ENCODE data around the gene SLC22A23. TPM values are rescaled to one million over a fixed set of nuclear protein-coding genes. Genes with fewer than 3 reads are reported as not detected.

The SLC22A23 gene
- total RNA-seq, 1 donor from 2014 or later, result 3.6 TPM

GRCh38 chr6:3384241-3385143 is 72.4 kb downstream of the SLC22A23 start:
- H3K27me3 ChIP-seq (ENCODE audit: control insufficient read depth, insufficient read depth, low read length), result peaks cover 4% of the 10 kb centered on the region
- TF ChIP-seq CTCF (IDR thresholded peaks at IDR 0.05; ENCODE audit: insufficient read depth, low read length, poor library complexity, severe bottlenecking), result no peak
- H3K4me3 ChIP-seq (ENCODE audit: low read depth, low read length), result no peak overlapping the region
- H3K36me3 ChIP-seq (ENCODE audit: control insufficient read depth, insufficient read depth, low read length), result no peaks in the 10 kb centered on the region
- no peak for DNase-seq (ENCODE audit: low read depth)

GRCh38 chr6:3383525-3383924 is 73.3 kb downstream of the SLC22A23 start:
- H3K27me3 ChIP-seq (ENCODE audit: control insufficient read depth, insufficient read depth, low read length), result peaks cover 4% of the 10 kb centered on the region
- H3K36me3 ChIP-seq (ENCODE audit: control insufficient read depth, insufficient read depth, low read length), result no peaks in the 10 kb centered on the region
- no peak overlapping the region for H3K4me3 ChIP-seq (ENCODE audit: low read depth, low read length)
- no peak for DNase-seq (ENCODE audit: low read depth)
- no peak for TF ChIP-seq CTCF (IDR thresholded peaks at IDR 0.05; ENCODE audit: insufficient read depth, low read length, poor library complexity, severe bottlenecking)

- TF ChIP-seq CTCF (IDR thresholded peaks at IDR 0.05; ENCODE audit: insufficient read depth, low read length, poor library complexity, severe bottlenecking), result no peak
- H3K27me3 ChIP-seq (ENCODE audit: control insufficient read depth, insufficient read depth, low read length), result peaks cover 4% of the 10 kb centered on the region
- H3K4me3 ChIP-seq (ENCODE audit: low read depth, low read length), result no peak overlapping the region
- DNase-seq (ENCODE audit: low read depth), result no peak
- H3K36me3 ChIP-seq (ENCODE audit: control insufficient read depth, insufficient read depth, low read length), result no peaks in the 10 kb centered on the region
Measured at GRCh38 chr6:3382326-3383279, 74.2 kb downstream of the SLC22A23 start.

GRCh38 chr6:3381233-3381921 is 75.5 kb downstream of the SLC22A23 start:
- no peaks in the 10 kb centered on the region for H3K36me3 ChIP-seq (ENCODE audit: control insufficient read depth, insufficient read depth, low read length)
- TF ChIP-seq CTCF (IDR thresholded peaks at IDR 0.05; ENCODE audit: insufficient read depth, low read length, poor library complexity, severe bottlenecking), result no peak
- H3K27me3 ChIP-seq (ENCODE audit: control insufficient read depth, insufficient read depth, low read length), result peaks cover 2% of the 10 kb centered on the region
- no peak for DNase-seq (ENCODE audit: low read depth)
- H3K4me3 ChIP-seq (ENCODE audit: low read depth, low read length), result no peak overlapping the region

- no peak for TF ChIP-seq CTCF (IDR thresholded peaks at IDR 0.05; ENCODE audit: insufficient read depth, low read length, poor library complexity, severe bottlenecking)
- no peak overlapping the region for H3K4me3 ChIP-seq (ENCODE audit: low read depth, low read length)
- DNase-seq (ENCODE audit: low read depth), result no peak
- H3K27me3 ChIP-seq (ENCODE audit: control insufficient read depth, insufficient read depth, low read length), result no peaks in the 10 kb centered on the region
- no peaks in the 10 kb centered on the region for H3K36me3 ChIP-seq (ENCODE audit: control insufficient read depth, insufficient read depth, low read length)
Measured at GRCh38 chr6:3380344-3381232, 76.3 kb downstream of the SLC22A23 start.
